Neutrophil (primary cell): Measurements from ENCODE around the gene DUOXA2.

Experiments used
- H3K27ac ChIP-seq: fragments of 200-600 bp; sonication (generic); 2 replicates; pipeline ENCODE4 v1.5.1; 2016; ENCODE audit warnings: mild to moderate bottlenecking, moderate library complexity
- H3K27me3 ChIP-seq: fragments of 200-600 bp; sonication (generic); 2 replicates; pipeline ENCODE4 v1.6.0; 2016; ENCODE audit warnings: mild to moderate bottlenecking
- H3K36me3 ChIP-seq: fragments of 200-600 bp; sonication (generic); 2 replicates; pipeline ENCODE4 v1.5.1; 2017
- H3K4me1 ChIP-seq, 2 experiments: fragments of 200-600 bp in 1 of 2; sonication (generic) in 1 of 2; 1 replicate in 1 of 2; 2 replicates in 1 of 2; pipeline versions ENCODE4 v1.5.1 to v1.6.1; 2013 to 2016; ENCODE audit warnings: low read depth in 1 of 2, low read length in 1 of 2, mild to moderate bottlenecking in 1 of 2, moderate library complexity in 1 of 2; ENCODE audit not compliant: control insufficient read depth in 1 of 2, insufficient read depth in 1 of 2
- H3K4me3 ChIP-seq, 2 experiments: fragments of 200-600 bp in 1 of 2; sonication (generic) in 1 of 2; 1 replicate in 1 of 2; 2 replicates in 1 of 2; pipeline ENCODE4 v1.5.1; 2013 to 2016; ENCODE audit warnings: low read depth in 1 of 2, low read length in 1 of 2, mild to moderate bottlenecking in 1 of 2, moderate library complexity in 1 of 2
- H3K9me3 ChIP-seq: fragments of 200-600 bp; sonication (generic); 2 replicates; pipeline ENCODE4 v1.5.1; 2016
- TF ChIP-seq, protein P1 (sequence below): fragments of 200-600 bp; sonication (generic); IDR thresholded peaks from 2 replicates; pipeline ENCODE4 v1.5.1; 2016; ENCODE audit warnings: antibody characterized with exemption

The DUOXA2 gene

DNA sequence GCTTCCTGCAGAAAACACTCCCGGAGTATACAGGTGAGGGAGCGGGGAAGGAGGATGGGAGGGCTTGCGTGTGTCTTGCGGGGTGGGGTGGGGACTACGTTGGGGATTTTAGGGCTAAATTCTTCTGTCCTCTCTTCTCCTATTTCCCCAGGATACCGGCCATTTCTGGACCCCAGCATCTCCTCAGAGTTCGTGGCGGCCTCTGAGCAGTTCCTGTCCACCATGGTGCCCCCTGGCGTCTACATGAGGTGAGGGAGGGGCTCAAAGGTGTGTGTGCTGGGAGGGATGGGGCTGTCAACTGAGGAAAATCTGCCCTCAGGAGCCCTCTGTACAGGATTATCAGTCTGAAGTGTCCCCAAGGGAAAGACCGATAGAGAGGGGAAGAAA, 22.2 kb downstream of the DUOXA2 start:
- Histone ChIP-seq H3K36me3 (no peaks in the 10 kb centered on the region), H3K27ac (no peak overlapping the region), H3K27me3 (peaks cover 67% of the 10 kb centered on the region), H3K4me3 (no peak overlapping the region), H3K4me1 (peaks cover 0 to 7% of the 10 kb centered on the region in 2 experiments), H3K9me3 (no peaks in the 10 kb centered on the region)
- TF ChIP-seq, protein P1, sequence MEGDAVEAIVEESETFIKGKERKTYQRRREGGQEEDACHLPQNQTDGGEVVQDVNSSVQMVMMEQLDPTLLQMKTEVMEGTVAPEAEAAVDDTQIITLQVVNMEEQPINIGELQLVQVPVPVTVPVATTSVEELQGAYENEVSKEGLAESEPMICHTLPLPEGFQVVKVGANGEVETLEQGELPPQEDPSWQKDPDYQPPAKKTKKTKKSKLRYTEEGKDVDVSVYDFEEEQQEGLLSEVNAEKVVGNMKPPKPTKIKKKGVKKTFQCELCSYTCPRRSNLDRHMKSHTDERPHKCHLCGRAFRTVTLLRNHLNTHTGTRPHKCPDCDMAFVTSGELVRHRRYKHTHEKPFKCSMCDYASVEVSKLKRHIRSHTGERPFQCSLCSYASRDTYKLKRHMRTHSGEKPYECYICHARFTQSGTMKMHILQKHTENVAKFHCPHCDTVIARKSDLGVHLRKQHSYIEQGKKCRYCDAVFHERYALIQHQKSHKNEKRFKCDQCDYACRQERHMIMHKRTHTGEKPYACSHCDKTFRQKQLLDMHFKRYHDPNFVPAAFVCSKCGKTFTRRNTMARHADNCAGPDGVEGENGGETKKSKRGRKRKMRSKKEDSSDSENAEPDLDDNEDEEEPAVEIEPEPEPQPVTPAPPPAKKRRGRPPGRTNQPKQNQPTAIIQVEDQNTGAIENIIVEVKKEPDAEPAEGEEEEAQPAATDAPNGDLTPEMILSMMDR = no peak

DNA sequence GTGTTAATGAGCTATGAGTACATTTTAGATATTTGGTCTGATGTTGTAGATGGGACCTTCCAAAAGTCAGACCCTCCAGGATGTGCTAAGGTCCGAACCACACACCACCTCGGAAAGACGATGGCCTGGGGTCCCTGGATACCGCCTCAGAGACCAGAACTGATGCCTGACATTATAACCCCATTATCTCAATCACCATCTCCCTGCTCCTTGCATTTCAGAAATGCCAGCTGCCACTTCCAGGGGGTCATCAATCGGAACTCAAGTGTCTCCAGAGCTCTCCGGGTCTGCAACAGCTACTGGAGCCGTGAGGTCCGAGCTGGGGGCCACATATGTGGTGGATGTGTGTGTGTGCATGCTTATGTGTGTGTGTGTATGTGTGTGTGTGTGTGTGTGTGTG, 23.6 kb downstream of the DUOXA2 start:
- TF ChIP-seq, protein P1 = no peak
- no peak overlapping the region for H3K4me3 ChIP-seq
- H3K9me3 ChIP-seq = no peaks in the 10 kb centered on the region
- H3K27me3 ChIP-seq = peaks cover 54% of the 10 kb centered on the region
- no peaks in the 10 kb centered on the region for H3K36me3 ChIP-seq
- peaks cover 0 to 7% of the 10 kb centered on the region in 2 experiments for H3K4me1 ChIP-seq
- no peak overlapping the region for H3K27ac ChIP-seq

DNA sequence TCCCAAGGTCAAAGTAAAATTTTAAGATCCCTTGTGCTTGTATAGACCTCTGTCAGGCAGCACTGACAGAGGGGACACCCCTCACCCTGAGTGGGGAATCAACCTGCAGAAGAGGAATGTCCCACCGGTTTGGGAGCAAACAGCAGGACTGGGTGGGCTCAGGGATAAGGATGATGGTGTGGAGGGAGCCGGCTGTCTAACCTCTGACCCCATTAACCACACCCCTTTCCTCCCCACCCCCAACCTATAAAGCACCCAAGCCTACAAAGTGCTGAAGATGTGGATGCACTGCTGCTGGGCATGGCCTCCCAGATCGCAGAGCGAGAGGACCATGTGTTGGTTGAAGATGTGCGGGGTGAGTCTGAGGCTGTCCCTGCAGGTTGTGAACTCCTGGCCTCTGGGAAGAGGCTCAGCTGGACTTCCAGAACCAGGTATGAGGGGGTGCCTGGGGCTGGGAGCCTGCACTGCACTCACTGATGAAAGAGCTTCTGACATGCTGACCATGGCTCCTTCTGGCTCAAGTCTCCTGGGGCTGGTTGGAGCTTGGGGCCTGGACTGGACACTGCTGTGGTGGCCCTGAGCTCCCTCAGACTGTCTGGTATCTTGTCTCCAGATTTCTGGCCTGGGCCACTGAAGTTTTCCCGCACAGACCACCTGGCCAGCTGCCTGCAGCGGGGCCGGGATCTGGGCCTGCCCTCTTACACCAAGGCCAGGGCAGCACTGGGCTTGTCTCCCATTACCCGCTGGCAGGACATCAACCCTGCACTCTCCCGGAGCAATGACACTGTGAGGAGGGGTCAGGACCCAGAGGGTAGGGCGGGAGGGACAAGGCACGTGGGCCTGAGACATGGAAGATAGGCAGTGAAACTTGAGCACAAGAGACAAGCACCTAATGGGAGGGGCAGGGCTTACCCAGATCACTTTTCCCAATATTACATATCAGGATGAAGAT, 25.0 kb downstream of the DUOXA2 start:
- Histone ChIP-seq H3K4me3 (no peak overlapping the region), H3K9me3 (no peaks in the 10 kb centered on the region), H3K36me3 (no peaks in the 10 kb centered on the region), H3K4me1 (peaks cover 0 to 7% of the 10 kb centered on the region in 2 experiments), H3K27me3 (peaks cover 40% of the 10 kb centered on the region), H3K27ac (no peak overlapping the region)
- TF ChIP-seq, protein P1 = no peak

DNA sequence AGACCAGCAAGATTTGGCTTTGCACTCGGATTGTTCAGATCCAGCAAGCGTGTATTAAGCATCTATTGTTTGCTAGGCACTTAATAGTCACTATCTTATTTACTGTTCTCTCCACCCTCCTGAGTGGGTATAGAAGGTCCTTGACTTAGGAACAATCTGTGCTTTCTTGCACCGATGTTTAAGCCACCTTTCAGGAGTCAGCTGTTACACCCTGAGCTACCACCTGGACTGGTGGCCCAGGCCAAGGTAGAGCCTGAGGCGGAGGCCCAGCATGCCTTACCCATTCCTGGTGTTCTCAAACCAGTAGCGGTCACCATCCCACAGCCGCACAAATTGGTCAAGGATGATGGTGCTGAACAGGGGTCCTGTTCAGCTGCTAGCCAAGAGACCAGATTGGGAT, 25.6 kb downstream of the DUOXA2 start:
- Histone ChIP-seq H3K27ac (no peak overlapping the region), H3K36me3 (no peaks in the 10 kb centered on the region), H3K9me3 (no peaks in the 10 kb centered on the region), H3K27me3 (peaks cover 33% of the 10 kb centered on the region), H3K4me1 (peaks cover 0 to 6% of the 10 kb centered on the region in 2 experiments), H3K4me3 (no peak overlapping the region)
- TF ChIP-seq, protein P1 = no peak

DNA sequence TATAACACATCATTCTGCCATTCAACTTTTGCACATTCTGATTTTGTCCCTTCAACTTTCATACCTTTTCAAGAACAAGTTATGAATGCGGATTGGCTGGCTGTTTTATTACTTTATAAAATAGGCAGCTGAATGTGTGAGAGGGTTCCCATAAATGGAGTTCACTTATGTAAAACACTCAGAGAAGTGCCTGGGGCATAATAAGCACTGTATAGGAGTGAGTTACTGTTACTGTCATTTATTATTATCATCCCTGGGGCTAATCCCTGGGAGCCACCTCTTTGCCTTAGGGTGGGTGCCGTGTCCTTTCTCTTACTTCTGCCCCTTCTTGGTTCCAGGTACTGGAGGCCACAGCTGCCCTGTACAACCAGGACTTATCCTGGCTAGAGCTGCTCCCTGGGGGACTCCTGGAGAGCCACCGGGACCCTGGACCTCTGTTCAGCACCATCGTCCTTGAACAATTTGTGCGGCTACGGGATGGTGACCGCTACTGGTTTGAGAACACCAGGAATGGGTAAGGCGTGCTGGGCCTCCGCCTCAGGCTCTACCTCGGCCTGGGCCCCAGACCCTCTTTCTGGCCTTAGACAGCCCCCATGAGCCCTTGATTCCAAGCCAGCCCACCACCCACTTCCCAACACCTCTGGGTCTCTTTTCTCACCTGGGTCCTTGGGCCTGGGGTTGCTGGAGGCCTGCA, 26.6 kb downstream of the DUOXA2 start:
- H3K4me3 ChIP-seq = no peak overlapping the region
- H3K9me3 ChIP-seq = no peaks in the 10 kb centered on the region
- TF ChIP-seq, protein P1 = no peak
- H3K27ac ChIP-seq = no peak overlapping the region
- H3K27me3 ChIP-seq = peaks cover 25% of the 10 kb centered on the region
- no peaks in the 10 kb centered on the region for H3K36me3 ChIP-seq
- no peaks in the 10 kb centered on the region for H3K4me1 ChIP-seq
